IPS-15b (cell line): ENCODE measurements around the gene RGS21.

Experiments
- H3K27me3 ChIP-seq: one replicate; pipeline ENCODE4 v1.6.1; 2013; ENCODE audit warnings: low read length; ENCODE audit not compliant: control insufficient read depth, insufficient read depth
- H3K36me3 ChIP-seq: one replicate; pipeline ENCODE4 v1.6.1; 2013; ENCODE audit warnings: low read length; ENCODE audit not compliant: control insufficient read depth, insufficient read depth
- H3K4me1 ChIP-seq: one replicate; pipeline ENCODE4 v1.6.1; 2013; ENCODE audit warnings: mild to moderate bottlenecking, low read length; ENCODE audit not compliant: control insufficient read depth, insufficient read depth
- H3K4me3 ChIP-seq: one replicate; pipeline ENCODE4 v1.5.1; 2013; ENCODE audit warnings: low read depth, low read length
- H3K9ac ChIP-seq: one replicate; pipeline ENCODE4 v1.6.1; 2013; ENCODE audit warnings: low read depth, mild to moderate bottlenecking, low read length
- H3K9me3 ChIP-seq: one replicate; pipeline ENCODE4 v1.6.1; 2013; ENCODE audit warnings: mild to moderate bottlenecking, low read length; ENCODE audit not compliant: control insufficient read depth, insufficient read depth

RGS21 gene

GRCh38 chr1:192343344-192343743 is 26.6 kb downstream of the RGS21 start:
- no peaks in the 10 kb centered on the region for H3K4me1 ChIP-seq
- no peaks in the 10 kb centered on the region for H3K9me3 ChIP-seq
- H3K4me3 ChIP-seq = no peak overlapping the region
- no peak overlapping the region for H3K9ac ChIP-seq
- no peaks in the 10 kb centered on the region for H3K36me3 ChIP-seq
- H3K27me3 ChIP-seq = no peaks in the 10 kb centered on the region

GRCh38 chr1:192349314-192349713 is 32.5 kb downstream of the RGS21 start:
- H3K9ac ChIP-seq = no peak overlapping the region
- H3K4me1 ChIP-seq = no peaks in the 10 kb centered on the region
- no peak overlapping the region for H3K4me3 ChIP-seq
- H3K36me3 ChIP-seq = no peaks in the 10 kb centered on the region
- no peaks in the 10 kb centered on the region for H3K27me3 ChIP-seq
- H3K9me3 ChIP-seq = no peaks in the 10 kb centered on the region

- Histone ChIP-seq H3K9ac (no peak overlapping the region), H3K9me3 (no peaks in the 10 kb centered on the region)
Observed at GRCh38 chr1:192350356-192350755, 33.6 kb downstream of the RGS21 start.

GRCh38 chr1:192351550-192351949 is 34.8 kb downstream of the RGS21 start:
- H3K9me3 ChIP-seq = no peaks in the 10 kb centered on the region
- no peaks in the 10 kb centered on the region for H3K4me1 ChIP-seq
- no peak overlapping the region for H3K9ac ChIP-seq
- H3K4me3 ChIP-seq = no peak overlapping the region
- no peaks in the 10 kb centered on the region for H3K27me3 ChIP-seq
- H3K36me3 ChIP-seq = no peaks in the 10 kb centered on the region

More at GRCh38 chr1:192350356-192350755, 33.6 kb downstream of the RGS21 start:
- no peak overlapping the region for H3K4me3 ChIP-seq
- H3K4me1 ChIP-seq = no peaks in the 10 kb centered on the region
- no peaks in the 10 kb centered on the region for H3K27me3 ChIP-seq
- no peaks in the 10 kb centered on the region for H3K36me3 ChIP-seq

GRCh38 chr1:192357924-192358323 is 41.1 kb downstream of the RGS21 start:
- Histone ChIP-seq H3K36me3 (no peaks in the 10 kb centered on the region), H3K9ac (no peak overlapping the region), H3K9me3 (no peaks in the 10 kb centered on the region), H3K4me1 (no peaks in the 10 kb centered on the region), H3K27me3 (no peaks in the 10 kb centered on the region), H3K4me3 (no peak overlapping the region)

GRCh38 chr1:192358402-192358801 is 41.6 kb downstream of the RGS21 start:
- Histone ChIP-seq H3K9ac (no peak overlapping the region), H3K4me3 (no peak overlapping the region), H3K36me3 (no peaks in the 10 kb centered on the region), H3K27me3 (no peaks in the 10 kb centered on the region), H3K9me3 (no peaks in the 10 kb centered on the region), H3K4me1 (no peaks in the 10 kb centered on the region)

GRCh38 chr1:192358822-192359221 is 42.0 kb downstream of the RGS21 start:
- no peak overlapping the region for H3K9ac ChIP-seq
- H3K36me3 ChIP-seq = no peaks in the 10 kb centered on the region
- no peaks in the 10 kb centered on the region for H3K4me1 ChIP-seq
- H3K4me3 ChIP-seq = no peak overlapping the region
- no peaks in the 10 kb centered on the region for H3K9me3 ChIP-seq
- no peaks in the 10 kb centered on the region for H3K27me3 ChIP-seq

- Histone ChIP-seq H3K4me1 (no peaks in the 10 kb centered on the region), H3K36me3 (no peaks in the 10 kb centered on the region), H3K9me3 (no peaks in the 10 kb centered on the region), H3K9ac (no peak overlapping the region), H3K4me3 (no peak overlapping the region), H3K27me3 (no peaks in the 10 kb centered on the region)
Observed at GRCh38 chr1:192363177-192363576, 46.4 kb downstream of the RGS21 start.

GRCh38 chr1:192367436-192367835 is 50.6 kb downstream of the RGS21 start:
- Histone ChIP-seq H3K27me3 (no peaks in the 10 kb centered on the region), H3K4me1 (no peaks in the 10 kb centered on the region), H3K4me3 (no peak overlapping the region), H3K9ac (no peak overlapping the region), H3K9me3 (no peaks in the 10 kb centered on the region), H3K36me3 (no peaks in the 10 kb centered on the region)

GRCh38 chr1:192375306-192375705 is 58.5 kb downstream of the RGS21 start:
- H3K9ac ChIP-seq = no peak overlapping the region
- H3K4me3 ChIP-seq = no peak overlapping the region
- H3K4me1 ChIP-seq = peaks cover 9% of the 10 kb centered on the region
- no peaks in the 10 kb centered on the region for H3K9me3 ChIP-seq
- no peaks in the 10 kb centered on the region for H3K36me3 ChIP-seq
- H3K27me3 ChIP-seq = no peaks in the 10 kb centered on the region

GRCh38 chr1:192376374-192376773 is 59.6 kb downstream of the RGS21 start:
- Histone ChIP-seq H3K4me1 (peaks cover 9% of the 10 kb centered on the region), H3K9ac (no peak overlapping the region), H3K27me3 (no peaks in the 10 kb centered on the region), H3K36me3 (no peaks in the 10 kb centered on the region), H3K4me3 (no peak overlapping the region), H3K9me3 (no peaks in the 10 kb centered on the region)

- Histone ChIP-seq H3K9ac (no peak overlapping the region), H3K4me1 (peaks cover 9% of the 10 kb centered on the region), H3K9me3 (no peaks in the 10 kb centered on the region), H3K36me3 (no peaks in the 10 kb centered on the region), H3K4me3 (no peak overlapping the region), H3K27me3 (no peaks in the 10 kb centered on the region)
Observed at GRCh38 chr1:192378276-192378675, 61.5 kb downstream of the RGS21 start.

GRCh38 chr1:192378878-192379277 is 62.1 kb downstream of the RGS21 start:
- Histone ChIP-seq H3K9ac (no peak overlapping the region), H3K9me3 (no peaks in the 10 kb centered on the region), H3K27me3 (no peaks in the 10 kb centered on the region), H3K36me3 (no peaks in the 10 kb centered on the region), H3K4me1 (peaks cover 9% of the 10 kb centered on the region), H3K4me3 (no peak overlapping the region)
